WTC11 (cell line): Measurements from ENCODE around the gene ADORA1. TPM values are rescaled to one million over a fixed set of nuclear protein-coding genes. Genes with fewer than 3 reads are reported as not detected.

Source experiments
- ATAC-seq: fragments of 200-7000 bp; cut with Tn5 transposase; 2 replicates; pipeline ENCODE4 v1.10.0; 2021; ENCODE audit warnings: mild to moderate bottlenecking, moderate library complexity
- CTCF ChIA-PET: fragments of 300-600 bp; sonication (Branson Sonifier 250); formaldehyde crosslinking; loops from one replicate; lab custom pipeline; 2021; ENCODE audit warnings: antibody characterized with exemption; lab: Charles Lee
- POLR2A ChIA-PET: fragments of 350-600 bp; sonication (Branson Sonifier 250); formaldehyde crosslinking; loops from one replicate; lab custom pipeline; 2021; ENCODE audit warnings: antibody characterized with exemption; lab: Charles Lee
- DNase-seq: peaks from one replicate; pipeline ENCODE4 v3.0.0; 2021; ENCODE audit warnings: low spot score
- H3K27ac Mint-ChIP-seq: 2 replicates; pipeline ENCODE4 v1.8.0; 2021; ENCODE audit warnings: mixed read lengths
- H3K27me3 Mint-ChIP-seq: 2 replicates; pipeline ENCODE4 v1.8.0; 2021; ENCODE audit warnings: low read depth, mild to moderate bottlenecking, moderate library complexity, mixed read lengths
- H3K36me3 Mint-ChIP-seq: 2 replicates; pipeline ENCODE4 v1.8.0; 2021; ENCODE audit warnings: mixed read lengths
- H3K4me1 Mint-ChIP-seq: 2 replicates; pipeline ENCODE4 v1.8.0; 2022; ENCODE audit warnings: mixed read lengths
- H3K4me3 Mint-ChIP-seq: 2 replicates; pipeline ENCODE4 v1.8.0; 2021; ENCODE audit warnings: mild to moderate bottlenecking, moderate library complexity, mixed read lengths
- H3K9me3 Mint-ChIP-seq: 2 replicates; pipeline ENCODE4 v1.8.0; 2021; ENCODE audit warnings: mixed read lengths
- ATF2 ChIP-seq: sonication (generic); formaldehyde crosslinking; IDR thresholded peaks from 2 replicates; pipeline ENCODE4 v1.8.1; 2022; ENCODE audit warnings: low read depth, missing genetic modification reagents, borderline replicate concordance
- CBFB ChIP-seq: sonication (generic); formaldehyde crosslinking; IDR thresholded peaks from 2 replicates; pipeline ENCODE4 v1.8.1; 2022; ENCODE audit warnings: mild to moderate bottlenecking, low read depth, missing genetic modification reagents
- CDX4 ChIP-seq: fragments of 250-450 bp; sonication (Bioruptor Pico); IDR thresholded peaks from 2 replicates; pipeline ENCODE4 v1.9.0; 2021; ENCODE audit warnings: moderate library complexity, mild to moderate bottlenecking, inconsistent platforms, borderline replicate concordance
- ETV6 ChIP-seq: sonication (generic); formaldehyde crosslinking; IDR thresholded peaks from 2 replicates; pipeline ENCODE4 v1.8.1; 2022; ENCODE audit warnings: mild to moderate bottlenecking, missing genetic modification reagents
- IRF2 ChIP-seq: sonication (generic); formaldehyde crosslinking; IDR thresholded peaks from 2 replicates; pipeline ENCODE4 v1.8.0; 2022; ENCODE audit warnings: low read depth, missing genetic modification reagents, borderline replicate concordance
- MXD4 ChIP-seq: fragments of 250-450 bp; sonication (Bioruptor Pico); IDR thresholded peaks from 2 replicates; pipeline ENCODE4 v1.8.0; 2021; ENCODE audit warnings: mild to moderate bottlenecking, moderate library complexity, borderline replicate concordance
- NR3C1 ChIP-seq: sonication (generic); formaldehyde crosslinking; conservative IDR thresholded peaks from 2 replicates; pipeline ENCODE4 v1.8.1; 2023; ENCODE audit warnings: low read depth, mild to moderate bottlenecking, missing genetic modification reagents
- SMAD3 ChIP-seq: sonication (generic); formaldehyde crosslinking; IDR thresholded peaks from 2 replicates; pipeline ENCODE4 v1.8.0; 2022; ENCODE audit warnings: missing genetic modification reagents, mild to moderate bottlenecking, borderline replicate concordance
- ZNF281 ChIP-seq: sonication (generic); formaldehyde crosslinking; IDR thresholded peaks from 2 replicates; pipeline ENCODE4 v1.8.0; 2023; ENCODE audit warnings: mild to moderate bottlenecking, missing genetic modification reagents
- ZNF532 ChIP-seq: fragments of 250-450 bp; sonication (Bioruptor Pico); IDR thresholded peaks from 2 replicates; pipeline ENCODE4 v1.9.0; 2021; ENCODE audit warnings: mild to moderate bottlenecking, borderline replicate concordance
- ZSCAN18 ChIP-seq: fragments of 250-450 bp; sonication (Bioruptor Pico); IDR thresholded peaks from 2 replicates; pipeline ENCODE4 v2.1.2; 2022; ENCODE audit warnings: mild to moderate bottlenecking, moderate library complexity
- total RNA-seq: library from RNA; stranded (reverse); gene quantifications from 3 replicates; pipeline ENCODE4 v1.2.3, GENCODE V29; 2021
- TF ChIP-seq, protein P1 (sequence below): sonication (generic); formaldehyde crosslinking; IDR thresholded peaks from 2 replicates; pipeline ENCODE4 v1.8.0; 2022; ENCODE audit warnings: missing genetic modification reagents
- TF ChIP-seq, protein P2 (sequence below): sonication (generic); formaldehyde crosslinking; IDR thresholded peaks from 2 replicates; pipeline ENCODE4 v1.8.1; 2022; ENCODE audit warnings: mild to moderate bottlenecking, moderate library complexity, missing genetic modification reagents
- TF ChIP-seq, protein P3 (sequence below): sonication (generic); formaldehyde crosslinking; IDR thresholded peaks from 2 replicates; pipeline ENCODE4 v1.8.1; 2022; ENCODE audit warnings: mild to moderate bottlenecking, missing genetic modification reagents, moderate library complexity, borderline replicate concordance
- TF ChIP-seq, protein P4 (sequence below): sonication (generic); formaldehyde crosslinking; IDR thresholded peaks from 2 replicates; pipeline ENCODE4 v1.8.1; 2023; ENCODE audit warnings: mild to moderate bottlenecking, moderate library complexity, missing genetic modification reagents
- TF ChIP-seq, protein P5 (sequence below): fragments of 250-450 bp; sonication (Bioruptor Pico); IDR thresholded peaks from 2 replicates; pipeline ENCODE4 v1.9.0; 2021; ENCODE audit warnings: mild to moderate bottlenecking

ADORA1 gene
- total RNA-seq, 1 experiment from 2014 or later, result 1.8 TPM

- Mint-ChIP-seq H3K4me1 (peaks cover 38% of the 10 kb centered on the region), H3K36me3 (peaks cover 3% of the 10 kb centered on the region; the same call in 1 of the 2 replicates), H3K4me3 (no peak overlapping the region), H3K27me3 (no peaks in the 10 kb centered on the region; the same call in none of the 2 replicates), H3K27ac (no peak overlapping the region), H3K9me3 (peaks cover 13% of the 10 kb centered on the region)
- no peak for TF ChIP-seq SMAD3 (CRISPR knock-in tag)
- no peak for TF ChIP-seq ZSCAN18 (CRISPR knock-in tag)
- TF ChIP-seq ZNF281 (CRISPR knock-in tag), result no peak
- no peak for TF ChIP-seq ETV6 (CRISPR knock-in tag)
- no peak for TF ChIP-seq NR3C1 (CRISPR knock-in tag)
- TF ChIP-seq, protein P1, sequence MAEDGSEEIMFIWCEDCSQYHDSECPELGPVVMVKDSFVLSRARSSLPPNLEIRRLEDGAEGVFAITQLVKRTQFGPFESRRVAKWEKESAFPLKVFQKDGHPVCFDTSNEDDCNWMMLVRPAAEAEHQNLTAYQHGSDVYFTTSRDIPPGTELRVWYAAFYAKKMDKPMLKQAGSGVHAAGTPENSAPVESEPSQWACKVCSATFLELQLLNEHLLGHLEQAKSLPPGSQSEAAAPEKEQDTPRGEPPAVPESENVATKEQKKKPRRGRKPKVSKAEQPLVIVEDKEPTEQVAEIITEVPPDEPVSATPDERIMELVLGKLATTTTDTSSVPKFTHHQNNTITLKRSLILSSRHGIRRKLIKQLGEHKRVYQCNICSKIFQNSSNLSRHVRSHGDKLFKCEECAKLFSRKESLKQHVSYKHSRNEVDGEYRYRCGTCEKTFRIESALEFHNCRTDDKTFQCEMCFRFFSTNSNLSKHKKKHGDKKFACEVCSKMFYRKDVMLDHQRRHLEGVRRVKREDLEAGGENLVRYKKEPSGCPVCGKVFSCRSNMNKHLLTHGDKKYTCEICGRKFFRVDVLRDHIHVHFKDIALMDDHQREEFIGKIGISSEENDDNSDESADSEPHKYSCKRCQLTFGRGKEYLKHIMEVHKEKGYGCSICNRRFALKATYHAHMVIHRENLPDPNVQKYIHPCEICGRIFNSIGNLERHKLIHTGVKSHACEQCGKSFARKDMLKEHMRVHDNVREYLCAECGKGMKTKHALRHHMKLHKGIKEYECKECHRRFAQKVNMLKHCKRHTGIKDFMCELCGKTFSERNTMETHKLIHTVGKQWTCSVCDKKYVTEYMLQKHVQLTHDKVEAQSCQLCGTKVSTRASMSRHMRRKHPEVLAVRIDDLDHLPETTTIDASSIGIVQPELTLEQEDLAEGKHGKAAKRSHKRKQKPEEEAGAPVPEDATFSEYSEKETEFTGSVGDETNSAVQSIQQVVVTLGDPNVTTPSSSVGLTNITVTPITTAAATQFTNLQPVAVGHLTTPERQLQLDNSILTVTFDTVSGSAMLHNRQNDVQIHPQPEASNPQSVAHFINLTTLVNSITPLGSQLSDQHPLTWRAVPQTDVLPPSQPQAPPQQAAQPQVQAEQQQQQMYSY (CRISPR knock-in tag), result no peak
- TF ChIP-seq, protein P2, sequence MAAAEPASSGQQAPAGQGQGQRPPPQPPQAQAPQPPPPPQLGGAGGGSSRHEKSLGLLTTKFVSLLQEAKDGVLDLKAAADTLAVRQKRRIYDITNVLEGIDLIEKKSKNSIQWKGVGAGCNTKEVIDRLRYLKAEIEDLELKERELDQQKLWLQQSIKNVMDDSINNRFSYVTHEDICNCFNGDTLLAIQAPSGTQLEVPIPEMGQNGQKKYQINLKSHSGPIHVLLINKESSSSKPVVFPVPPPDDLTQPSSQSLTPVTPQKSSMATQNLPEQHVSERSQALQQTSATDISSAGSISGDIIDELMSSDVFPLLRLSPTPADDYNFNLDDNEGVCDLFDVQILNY (CRISPR knock-in tag), result no peak
- TF ChIP-seq ATF2 (CRISPR knock-in tag), result no peak
- TF ChIP-seq, protein P3, sequence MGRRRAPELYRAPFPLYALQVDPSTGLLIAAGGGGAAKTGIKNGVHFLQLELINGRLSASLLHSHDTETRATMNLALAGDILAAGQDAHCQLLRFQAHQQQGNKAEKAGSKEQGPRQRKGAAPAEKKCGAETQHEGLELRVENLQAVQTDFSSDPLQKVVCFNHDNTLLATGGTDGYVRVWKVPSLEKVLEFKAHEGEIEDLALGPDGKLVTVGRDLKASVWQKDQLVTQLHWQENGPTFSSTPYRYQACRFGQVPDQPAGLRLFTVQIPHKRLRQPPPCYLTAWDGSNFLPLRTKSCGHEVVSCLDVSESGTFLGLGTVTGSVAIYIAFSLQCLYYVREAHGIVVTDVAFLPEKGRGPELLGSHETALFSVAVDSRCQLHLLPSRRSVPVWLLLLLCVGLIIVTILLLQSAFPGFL (CRISPR knock-in tag), result no peak
- TF ChIP-seq, protein P4, sequence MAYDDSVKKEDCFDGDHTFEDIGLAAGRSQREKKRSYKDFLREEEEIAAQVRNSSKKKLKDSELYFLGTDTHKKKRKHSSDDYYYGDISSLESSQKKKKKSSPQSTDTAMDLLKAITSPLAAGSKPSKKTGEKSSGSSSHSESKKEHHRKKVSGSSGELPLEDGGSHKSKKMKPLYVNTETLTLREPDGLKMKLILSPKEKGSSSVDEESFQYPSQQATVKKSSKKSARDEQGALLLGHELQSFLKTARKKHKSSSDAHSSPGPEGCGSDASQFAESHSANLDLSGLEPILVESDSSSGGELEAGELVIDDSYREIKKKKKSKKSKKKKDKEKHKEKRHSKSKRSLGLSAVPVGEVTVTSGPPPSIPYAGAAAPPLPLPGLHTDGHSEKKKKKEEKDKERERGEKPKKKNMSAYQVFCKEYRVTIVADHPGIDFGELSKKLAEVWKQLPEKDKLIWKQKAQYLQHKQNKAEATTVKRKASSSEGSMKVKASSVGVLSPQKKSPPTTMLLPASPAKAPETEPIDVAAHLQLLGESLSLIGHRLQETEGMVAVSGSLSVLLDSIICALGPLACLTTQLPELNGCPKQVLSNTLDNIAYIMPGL (CRISPR knock-in tag), result no peak
- no peak for TF ChIP-seq IRF2 (CRISPR knock-in tag)
- TF ChIP-seq CDX4 (CRISPR knock-in tag), result no peak
- no peak for TF ChIP-seq ZNF532 (CRISPR knock-in tag)
- TF ChIP-seq, protein P5, sequence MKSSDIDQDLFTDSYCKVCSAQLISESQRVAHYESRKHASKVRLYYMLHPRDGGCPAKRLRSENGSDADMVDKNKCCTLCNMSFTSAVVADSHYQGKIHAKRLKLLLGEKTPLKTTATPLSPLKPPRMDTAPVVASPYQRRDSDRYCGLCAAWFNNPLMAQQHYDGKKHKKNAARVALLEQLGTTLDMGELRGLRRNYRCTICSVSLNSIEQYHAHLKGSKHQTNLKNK (CRISPR knock-in tag), result no peak
- no peak for TF ChIP-seq CBFB (CRISPR knock-in tag)
- TF ChIP-seq MXD4 (CRISPR knock-in tag), result no peak
- ChIA-PET POLR2A (no interaction called here), CTCF (no interaction called here)
- ATAC-seq, result no peak
- DNase-seq, result no peak
Observed at GRCh38 chr1:203156280-203156679, 28.8 kb downstream of the ADORA1 start.
